Activated T-cell treated with anti-CD3 and anti-CD28 coated beads, Interleukin-2, amount 50 U/mL, for 72 hours (primary cell): ENCODE data around the gene CYP2A6. TPM values are rescaled to one million over a fixed set of nuclear protein-coding genes. Genes with fewer than 3 reads are reported as not detected.
A peak's percentile ranks its signal among the peaks of the same experiment; 100 is the strongest.

ENCODE experiments used
- ATAC-seq, 2 donors: fragments of 150-1000 bp; cut with Tn5 transposase; replicated peaks in 1 of 2; 2 replicates each; pipeline ENCODE4 v1.10.0; 2021; ENCODE audit warnings: moderate library complexity in 2 of 2, mild to moderate bottlenecking in 1 of 2
- DNase-seq, 2 donors: peaks; one replicate each; pipeline ENCODE4 v3.0.0; 2021 to 2022; ENCODE audit warnings: mixed read lengths in 1 of 2
- H3K27ac Mint-ChIP-seq: one replicate; pipeline ENCODE4 v1.8.0; 2022; ENCODE audit warnings: mild to moderate bottlenecking, moderate library complexity, mixed read lengths
- H3K27me3 Mint-ChIP-seq: one replicate; pipeline ENCODE4 v1.8.0; 2022; ENCODE audit warnings: low read depth, mixed read lengths
- H3K36me3 Mint-ChIP-seq, 2 donors: one replicate each; pipeline ENCODE4 v1.8.0; 2022; ENCODE audit warnings: mixed read lengths in 2 of 2, mild to moderate bottlenecking in 1 of 2; ENCODE audit not compliant: insufficient read depth in 2 of 2
- H3K4me1 Mint-ChIP-seq: one replicate; pipeline ENCODE4 v1.8.0; 2022; ENCODE audit warnings: low read depth, mixed read lengths
- H3K4me3 Mint-ChIP-seq, 2 donors: one replicate each; pipeline ENCODE4 v1.8.0; 2022; ENCODE audit warnings: mild to moderate bottlenecking in 2 of 2, mixed read lengths in 2 of 2, moderate library complexity in 2 of 2
- H3K9me3 Mint-ChIP-seq, 2 donors: one replicate each; pipeline ENCODE4 v1.8.0; 2022; ENCODE audit warnings: mixed read lengths in 2 of 2
- total RNA-seq, 2 donors: library from RNA; stranded (reverse); gene quantifications; one replicate each; pipeline ENCODE4 v1.2.3, GENCODE V29; 2022

CYP2A6 gene
- total RNA-seq, 2 donors from 2014 or later, result not detected

DNA sequence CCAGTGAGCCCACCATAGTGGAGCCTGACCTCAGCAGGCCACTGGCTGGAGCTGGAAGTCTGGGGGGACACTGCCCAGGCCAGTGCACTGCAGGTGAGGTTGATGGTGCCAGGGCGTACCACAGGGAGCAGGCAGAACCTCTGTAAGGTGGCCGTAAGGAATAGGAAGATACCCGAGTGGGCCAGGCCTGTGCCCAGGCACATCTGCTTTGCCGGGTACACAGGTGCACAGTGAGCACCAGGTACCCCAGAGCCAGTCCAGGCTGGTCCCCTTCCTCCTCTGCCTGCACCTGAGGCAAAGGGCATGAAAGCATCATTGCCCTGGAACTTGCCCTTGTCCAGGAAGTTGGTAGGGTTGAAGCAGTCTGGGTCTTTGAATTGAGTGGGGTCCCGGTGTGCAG, 41.8 kb downstream of the CYP2A6 start:
- Mint-ChIP-seq H3K36me3 (peaks cover 3 to 11% of the 10 kb centered on the region in 2 donors), H3K27me3 (peaks cover 10% of the 10 kb centered on the region), H3K27ac (no peak overlapping the region), H3K9me3 (no peaks in the 10 kb centered on the region), H3K4me1 (peaks cover 75% of the 10 kb centered on the region), H3K4me3 (no peak overlapping the region)
- ATAC-seq (no peak), DNase-seq (no peak)

DNA sequence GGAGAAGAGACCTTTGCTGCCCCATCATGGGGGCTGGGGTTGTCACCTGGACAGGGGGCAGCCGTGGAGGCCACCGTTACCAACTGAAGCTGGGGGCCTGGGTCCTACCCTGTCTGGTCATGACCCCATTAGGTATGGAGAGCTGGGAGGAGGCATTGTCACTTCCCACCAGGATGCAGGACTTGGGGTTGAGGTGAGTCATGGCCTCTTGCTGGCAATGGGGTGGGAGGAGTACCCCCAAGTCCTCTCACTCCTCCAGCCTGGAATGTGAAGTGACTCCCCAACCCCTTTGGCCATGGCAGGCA, 42.3 kb downstream of the CYP2A6 start:
- H3K36me3 Mint-ChIP-seq, result peaks cover 3 to 11% of the 10 kb centered on the region in 2 donors
- peak overlapping the region in 1 of 2 donors; percentile 69 for H3K4me3 Mint-ChIP-seq
- H3K27me3 Mint-ChIP-seq, result peaks cover 9% of the 10 kb centered on the region
- no peak for ATAC-seq
- no peak for DNase-seq
- H3K4me1 Mint-ChIP-seq, result peaks cover 80% of the 10 kb centered on the region
- H3K27ac Mint-ChIP-seq, result peak overlapping the region; percentile 7
- no peaks in the 10 kb centered on the region for H3K9me3 Mint-ChIP-seq

DNA sequence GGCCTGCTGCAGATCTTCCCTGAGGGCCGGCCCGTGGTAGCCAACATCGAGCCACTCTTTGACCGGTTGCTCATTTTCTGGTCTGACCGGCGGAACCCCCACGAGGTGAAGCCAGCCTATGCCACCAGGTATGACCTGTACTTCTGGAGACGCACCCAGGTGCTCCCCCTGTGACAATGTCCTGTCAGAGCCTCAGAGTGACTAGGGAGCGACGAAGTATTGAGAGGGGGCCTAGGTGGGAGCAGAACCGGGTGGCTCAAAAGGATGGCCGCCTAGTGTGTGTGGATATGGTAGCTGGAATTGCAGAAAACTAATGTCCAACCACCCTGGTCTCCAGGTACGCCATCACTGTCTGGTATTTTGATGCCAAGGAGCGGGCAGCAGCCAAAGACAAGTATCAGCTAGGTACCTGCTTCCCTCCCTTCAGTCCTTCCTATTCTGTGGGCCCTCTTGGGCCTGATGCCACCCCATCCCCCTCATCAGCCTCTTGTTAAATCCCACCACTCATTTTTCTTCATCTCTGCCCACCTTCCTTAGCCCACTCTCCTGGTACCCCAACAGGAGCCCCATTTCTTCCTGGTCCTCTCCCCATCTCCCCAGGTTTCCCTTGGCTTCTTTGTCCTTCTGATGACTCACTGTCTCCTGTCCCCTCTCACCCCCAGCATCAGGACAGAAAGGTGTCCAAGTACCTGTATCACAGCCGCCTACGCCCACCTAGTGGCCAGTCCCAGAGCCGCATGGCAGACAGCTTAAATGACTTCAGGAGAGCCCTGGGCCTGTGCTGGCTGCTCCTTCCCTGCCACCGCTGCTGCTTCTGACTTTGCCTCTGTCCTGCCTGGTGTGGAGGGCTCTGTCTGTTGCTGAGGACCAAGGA, 42.9 kb downstream of the CYP2A6 start:
- H3K36me3 Mint-ChIP-seq, result peaks cover 3 to 12% of the 10 kb centered on the region in 2 donors
- DNase-seq (no peak), ATAC-seq (no peak)
- H3K4me1 Mint-ChIP-seq, result peaks cover 82% of the 10 kb centered on the region
- H3K27me3 Mint-ChIP-seq, result peaks cover 3% of the 10 kb centered on the region
- H3K4me3 Mint-ChIP-seq, result peak overlapping the region; percentile 79 to 99
- no peaks in the 10 kb centered on the region for H3K9me3 Mint-ChIP-seq
- peak overlapping the region; percentile 80 for H3K27ac Mint-ChIP-seq

DNA sequence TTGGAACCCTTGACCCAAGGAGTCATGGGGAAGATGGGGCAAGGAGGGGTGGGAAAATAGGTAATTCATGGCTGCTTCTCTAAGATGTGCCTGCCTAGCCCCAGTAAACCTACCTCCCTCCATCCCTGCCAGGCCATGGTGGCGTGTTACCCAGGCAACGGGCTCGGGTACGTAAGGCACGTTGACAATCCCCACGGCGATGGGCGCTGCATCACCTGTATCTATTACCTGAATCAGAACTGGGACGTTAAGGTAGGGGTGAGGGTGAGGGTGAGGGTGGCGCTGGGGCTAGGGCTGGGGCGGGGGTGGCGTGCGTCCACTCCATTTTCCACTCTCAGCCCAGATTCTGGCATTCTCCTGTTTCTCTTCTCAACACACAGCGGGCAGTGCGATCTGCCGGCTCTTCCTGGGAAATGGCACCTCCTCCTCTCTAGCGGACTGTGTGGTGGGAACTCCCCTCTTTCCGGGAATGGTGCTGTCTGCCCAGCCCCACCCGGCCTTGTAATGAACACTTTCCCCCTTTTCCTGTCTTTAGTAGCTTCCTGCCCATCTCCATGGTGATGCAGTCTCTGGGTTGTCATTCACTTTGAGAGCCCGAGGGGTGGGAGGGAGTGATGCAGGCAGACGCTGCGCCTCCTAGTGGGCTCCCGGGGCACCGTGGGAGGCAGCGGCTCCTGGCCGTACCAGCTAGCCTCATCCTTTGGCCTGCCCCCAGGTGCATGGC, 43.7 kb downstream of the CYP2A6 start:
- Mint-ChIP-seq H3K9me3 (no peaks in the 10 kb centered on the region), H3K4me3 (peak overlapping the region; percentile 79 to 99), H3K27ac (peak overlapping the region; percentile 80), H3K36me3 (peaks cover 3 to 16% of the 10 kb centered on the region in 2 donors), H3K27me3 (no peaks in the 10 kb centered on the region), H3K4me1 (peaks cover 82% of the 10 kb centered on the region)
- DNase-seq (peak; percentile 83 to 87), ATAC-seq (peak; percentile 61 to 67)

DNA sequence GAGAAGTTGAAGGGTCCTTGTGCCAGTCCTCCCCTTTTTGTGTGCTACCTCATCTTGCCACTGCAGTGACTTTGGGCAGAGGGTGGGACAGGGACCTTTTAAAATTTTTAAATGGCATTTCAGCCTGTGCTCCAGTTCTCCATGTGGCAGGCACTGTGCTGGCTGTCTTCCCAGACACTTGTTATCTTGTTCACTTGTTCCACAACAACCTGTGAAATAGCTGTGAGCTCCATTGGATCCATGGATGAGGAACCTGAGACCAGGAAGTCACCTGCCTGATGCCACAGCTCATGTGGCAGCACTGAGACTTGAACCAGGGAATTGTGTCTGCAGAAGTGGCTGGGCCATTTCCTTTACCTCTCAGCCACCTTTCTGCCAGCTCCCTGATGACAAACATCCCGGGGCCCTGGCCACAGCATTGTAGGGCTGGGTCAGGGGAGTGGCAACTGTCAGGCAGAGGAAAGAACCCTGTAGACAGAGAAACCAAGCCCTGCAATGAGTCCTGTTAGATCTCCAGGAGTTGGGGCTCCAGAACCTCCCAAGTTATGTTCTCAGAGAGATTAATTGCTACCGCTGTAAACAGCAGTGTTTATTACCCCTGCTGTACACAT, 44.9 kb downstream of the CYP2A6 start:
- DNase-seq, result peak in 1 of 2 donors; percentile 38
- Mint-ChIP-seq H3K27me3 (no peaks in the 10 kb centered on the region), H3K4me1 (peaks cover 84% of the 10 kb centered on the region), H3K4me3 (peak overlapping the region; percentile 95 to 99), H3K9me3 (no peaks in the 10 kb centered on the region), H3K36me3 (peaks cover 3 to 17% of the 10 kb centered on the region in 2 donors), H3K27ac (peak overlapping the region; percentile 75)
- no peak for ATAC-seq

DNA sequence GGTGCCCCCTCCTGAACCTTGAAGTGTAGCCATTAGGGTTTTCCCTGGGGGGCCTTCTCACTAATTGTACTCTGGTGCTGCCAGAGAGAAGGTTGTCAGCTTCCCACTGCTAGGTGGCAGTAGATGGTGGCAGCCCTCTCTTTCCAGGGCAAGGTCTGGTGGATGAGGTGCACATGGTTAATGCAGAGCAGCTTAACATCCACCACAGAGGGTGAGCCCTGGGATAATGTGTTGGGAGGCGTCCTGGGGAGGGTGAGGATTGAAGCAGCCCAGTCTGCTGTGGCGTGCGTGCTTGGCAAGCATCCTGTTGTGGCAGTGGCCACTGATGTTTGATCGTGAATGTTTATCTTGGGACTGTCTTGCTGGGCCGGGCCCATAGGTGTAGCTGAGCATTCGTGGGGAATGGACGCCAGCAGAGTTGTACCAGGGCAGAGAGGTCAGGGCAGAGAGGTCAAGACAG, 45.4 kb downstream of the CYP2A6 start:
- Mint-ChIP-seq H3K4me1 (peaks cover 84% of the 10 kb centered on the region), H3K36me3 (peaks cover 5 to 21% of the 10 kb centered on the region in 2 donors), H3K27ac (peak overlapping the region; percentile 75), H3K9me3 (no peaks in the 10 kb centered on the region), H3K4me3 (peak overlapping the region; percentile 95 to 99), H3K27me3 (no peaks in the 10 kb centered on the region)
- DNase-seq (no peak), ATAC-seq (no peak)

DNA sequence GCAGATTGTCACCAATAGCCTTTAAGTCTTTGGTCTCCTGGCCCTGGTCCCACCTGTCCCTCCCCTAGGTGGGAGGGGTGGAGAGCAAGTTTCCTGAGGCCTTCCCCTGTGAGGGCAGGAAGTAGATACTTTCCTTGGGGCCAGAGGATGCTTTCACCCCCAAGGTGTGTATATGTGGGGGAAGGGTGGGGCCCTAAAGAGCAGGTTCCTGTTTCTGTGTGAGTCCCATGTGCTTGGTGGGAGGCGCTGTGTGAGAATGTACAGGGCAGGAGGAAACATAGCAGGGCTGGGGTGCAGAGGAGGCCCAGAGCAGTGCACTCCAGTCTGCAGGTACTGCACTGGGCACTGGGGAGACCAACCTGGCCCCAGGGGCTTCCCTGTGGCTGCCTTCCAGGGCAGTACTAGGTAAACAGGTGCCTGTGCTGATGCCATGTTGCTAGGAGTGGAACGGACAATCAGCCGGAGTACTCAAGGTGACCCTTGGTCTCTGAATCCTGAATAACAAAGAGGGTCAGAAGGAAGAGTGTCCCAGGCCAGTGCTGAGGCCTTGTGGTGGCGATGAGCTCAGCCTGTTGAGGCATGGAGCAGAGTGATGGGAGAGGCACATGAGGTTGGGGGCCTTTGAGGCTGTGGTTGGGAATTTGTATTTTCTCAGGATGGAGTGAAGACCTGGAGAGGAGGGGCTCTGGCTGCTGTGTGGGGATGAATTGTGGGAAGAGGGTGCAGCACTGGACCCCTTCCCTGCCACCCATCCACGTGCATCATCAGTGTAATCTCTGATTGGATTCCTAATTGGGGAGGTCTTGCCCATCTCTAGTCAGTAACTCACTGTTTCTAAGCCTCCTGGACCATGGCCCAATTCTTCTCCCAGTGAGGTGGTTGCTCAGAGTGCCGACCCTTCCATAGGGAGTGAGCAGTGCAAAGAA, 46.1 kb downstream of the CYP2A6 start:
- peak; percentile 18 to 24 for ATAC-seq
- H3K4me3 Mint-ChIP-seq, result peak overlapping the region; percentile 95 to 99
- peaks cover 7 to 22% of the 10 kb centered on the region in 2 donors for H3K36me3 Mint-ChIP-seq
- H3K9me3 Mint-ChIP-seq, result no peaks in the 10 kb centered on the region
- peak overlapping the region; percentile 97 for H3K27ac Mint-ChIP-seq
- DNase-seq, result peak; percentile 56 to 58
- no peaks in the 10 kb centered on the region for H3K27me3 Mint-ChIP-seq
- H3K4me1 Mint-ChIP-seq, result peaks cover 83% of the 10 kb centered on the region

DNA sequence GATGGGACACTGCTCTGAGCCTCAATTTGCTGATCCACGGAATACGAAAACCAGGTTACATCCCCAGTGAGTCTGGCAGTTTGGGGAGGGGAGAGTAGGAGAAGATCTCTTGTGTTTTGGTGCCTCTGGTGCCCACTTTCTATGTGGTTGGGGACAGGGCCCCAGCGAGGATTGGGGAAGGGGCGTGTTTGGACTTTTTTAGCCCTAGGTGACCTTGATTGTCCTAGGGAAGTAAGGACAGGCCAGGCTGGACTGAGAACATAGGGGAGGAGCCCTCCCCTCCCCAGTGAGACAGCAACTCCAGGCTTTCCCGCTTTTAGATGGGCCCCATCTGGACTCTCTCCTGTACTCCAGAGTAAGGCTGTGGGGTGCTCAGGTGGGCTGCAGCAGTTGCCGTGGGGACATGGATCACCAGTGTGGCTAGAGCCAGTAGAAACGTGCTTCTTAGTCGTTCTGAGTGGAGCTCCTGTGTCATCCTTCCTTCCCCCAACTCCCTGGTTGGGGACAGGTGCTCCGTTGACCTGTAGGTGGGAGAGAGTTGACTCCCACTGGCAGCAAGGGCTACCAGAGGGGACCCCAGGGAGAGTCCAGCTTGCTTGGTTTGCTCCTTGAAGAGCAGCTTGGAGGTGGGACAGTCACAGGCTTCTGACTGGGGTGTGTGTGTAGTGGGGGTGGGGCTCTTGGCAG, 46.9 kb downstream of the CYP2A6 start:
- Mint-ChIP-seq H3K4me3 (peak overlapping the region; percentile 95 to 99), H3K4me1 (peaks cover 88% of the 10 kb centered on the region), H3K27ac (peak overlapping the region; percentile 97), H3K36me3 (peaks cover 9 to 25% of the 10 kb centered on the region in 2 donors), H3K9me3 (no peaks in the 10 kb centered on the region), H3K27me3 (no peaks in the 10 kb centered on the region)
- ATAC-seq (no peak), DNase-seq (no peak)

DNA sequence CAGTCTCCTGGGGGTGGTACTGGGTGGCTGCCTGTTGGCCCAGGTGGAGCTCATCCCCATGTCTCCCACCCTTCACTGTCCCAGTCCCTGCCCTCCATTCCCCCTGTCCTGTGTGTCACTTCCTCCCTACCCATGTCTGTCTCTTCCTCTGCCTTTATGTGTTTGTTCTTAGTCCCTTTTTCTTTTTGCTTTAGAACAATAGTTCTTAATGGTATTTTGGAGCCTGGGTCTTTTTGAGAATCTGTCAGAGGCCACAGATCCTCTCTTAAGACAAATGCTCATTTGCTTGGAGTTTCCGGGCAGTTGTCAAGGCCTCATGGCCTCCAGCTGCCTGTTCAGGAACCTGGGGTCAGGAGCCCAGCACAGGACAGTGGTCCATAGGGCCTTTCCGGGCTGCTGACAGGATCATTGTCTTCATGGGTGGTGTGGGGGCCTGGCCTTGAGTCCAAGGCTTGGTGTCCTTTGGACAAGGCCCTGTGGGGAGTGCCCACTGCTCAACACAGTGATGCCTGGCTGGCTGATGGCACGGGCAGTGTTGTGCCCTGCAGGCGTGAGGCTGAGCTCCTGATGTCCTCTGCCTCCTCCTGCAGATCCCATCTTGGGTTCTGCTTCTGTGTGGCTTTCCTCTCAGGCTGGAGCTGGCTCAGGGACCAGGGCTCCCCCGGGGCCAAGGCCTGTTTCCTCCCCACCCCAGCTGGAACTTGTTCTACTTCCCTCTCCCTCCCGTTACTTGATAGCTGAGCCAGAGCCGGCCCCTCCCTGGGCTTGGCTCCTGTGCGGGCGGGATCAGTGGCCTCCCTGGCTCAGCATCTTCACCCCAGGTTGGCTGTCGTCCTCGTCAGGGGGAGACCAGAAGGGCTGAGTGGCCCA, 47.7 kb downstream of the CYP2A6 start:
- ATAC-seq (no peak), DNase-seq (no peak)
- H3K4me3 Mint-ChIP-seq, result peak overlapping the region; percentile 95 to 99
- H3K27ac Mint-ChIP-seq, result peak overlapping the region; percentile 97
- no peaks in the 10 kb centered on the region for H3K9me3 Mint-ChIP-seq
- no peaks in the 10 kb centered on the region for H3K27me3 Mint-ChIP-seq
- H3K4me1 Mint-ChIP-seq, result peaks cover 90% of the 10 kb centered on the region
- peaks cover 6 to 19% of the 10 kb centered on the region in 2 donors for H3K36me3 Mint-ChIP-seq

DNA sequence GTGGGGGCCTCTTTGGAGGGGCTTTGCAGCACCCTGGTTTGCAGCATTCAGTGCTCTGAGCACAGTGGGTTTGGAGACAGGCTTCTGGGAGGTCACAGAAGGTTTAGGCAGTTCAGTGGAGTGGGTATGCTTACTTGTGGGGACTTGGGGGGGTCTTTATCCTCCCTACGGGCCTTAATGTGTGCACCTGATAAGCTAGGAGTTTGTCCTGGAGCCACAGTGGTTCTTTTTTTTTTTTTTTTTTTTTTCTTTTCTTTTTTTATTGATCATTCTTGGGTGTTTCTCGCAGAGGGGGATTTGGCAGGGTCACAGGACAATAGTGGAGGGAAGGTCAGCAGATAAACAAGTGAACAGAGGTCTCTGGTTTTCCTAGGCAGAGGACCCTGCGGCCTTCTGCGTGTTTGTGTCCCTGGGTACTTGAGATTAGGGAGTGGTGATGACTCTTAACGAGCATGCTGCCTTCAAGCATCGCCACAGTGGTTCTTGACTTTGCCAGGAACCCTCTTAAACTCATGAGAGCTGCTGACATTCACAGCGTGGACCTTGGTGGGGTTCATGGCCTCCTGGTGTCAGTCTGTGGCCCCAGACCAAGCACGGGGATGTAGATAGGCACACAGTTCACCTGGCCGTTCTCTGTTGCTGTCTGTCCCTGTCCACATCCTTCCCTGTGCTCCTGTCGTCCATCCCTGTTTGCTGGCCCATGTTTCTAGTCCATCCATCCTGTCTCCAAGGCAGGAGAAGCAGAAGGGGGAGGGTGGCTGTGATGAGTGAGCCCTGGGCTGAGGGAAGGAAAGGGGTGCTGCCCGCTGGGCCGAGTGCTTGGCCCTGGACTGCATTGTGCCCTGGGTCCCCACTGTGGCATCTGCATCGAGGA, 48.6 kb downstream of the CYP2A6 start:
- ATAC-seq (no peak), DNase-seq (no peak)
- Mint-ChIP-seq H3K36me3 (peaks cover 6 to 17% of the 10 kb centered on the region in 2 donors), H3K9me3 (no peaks in the 10 kb centered on the region), H3K4me1 (peaks cover 90% of the 10 kb centered on the region), H3K27me3 (no peaks in the 10 kb centered on the region), H3K27ac (peak overlapping the region; percentile 97), H3K4me3 (peak overlapping the region; percentile 95 to 99)
